SK-N-SH treated with all-trans-retinoic acid at 6 μM for 48 hours (cell line): ENCODE measurements around the gene DCDC2C.

Experiments used
- ATAC-seq: fragments of 200-7000 bp; cut with Tn5 transposase; 3 replicates; pipeline ENCODE4 v1.9.1; 2020; ENCODE audit warnings: mild to moderate bottlenecking, moderate library complexity
- ARNTL ChIP-seq: fragments of 450-650 bp; formaldehyde crosslinking; IDR thresholded peaks from 2 replicates; pipeline ENCODE4 v1.5.0; 2020; ENCODE audit warnings: low read depth, mild to moderate bottlenecking, moderate library complexity, borderline replicate concordance
- BACH2 ChIP-seq: fragments of 250-450 bp; sonication (Bioruptor Pico); IDR thresholded peaks from 2 replicates; pipeline ENCODE4 v1.9.0; 2021; ENCODE audit warnings: mild to moderate bottlenecking, borderline replicate concordance
- CREB5 ChIP-seq: fragments of 250-450 bp; sonication (Bioruptor Pico); IDR thresholded peaks from 2 replicates; pipeline ENCODE4 v1.5.1; 2020; ENCODE audit warnings: low read depth, mild to moderate bottlenecking, moderate library complexity
- CSRNP3 ChIP-seq: fragments of 250-450 bp; sonication (Bioruptor Pico); IDR thresholded peaks from 2 replicates; pipeline ENCODE4 v1.5.1; 2021; ENCODE audit warnings: mild to moderate bottlenecking, moderate library complexity
- ESRRG ChIP-seq: fragments of 250-450 bp; sonication (Bioruptor Pico); IDR thresholded peaks from 2 replicates; pipeline ENCODE4 v1.6.1; 2021; ENCODE audit warnings: mild to moderate bottlenecking
- GLIS3 ChIP-seq: fragments of 250-450 bp; sonication (Bioruptor Pico); IDR thresholded peaks from 2 replicates; pipeline ENCODE4 v1.5.0; 2020; ENCODE audit warnings: mild to moderate bottlenecking, moderate library complexity
- OSR1 ChIP-seq: fragments of 250-450 bp; sonication (Bioruptor Pico); IDR thresholded peaks from 2 replicates; pipeline ENCODE4 v1.8.0; 2022; ENCODE audit warnings: moderate library complexity, mild to moderate bottlenecking, inconsistent platforms
- PPARA ChIP-seq: fragments of 250-450 bp; sonication (Bioruptor Pico); IDR thresholded peaks from 2 replicates; pipeline ENCODE4 v1.5.0; 2020; ENCODE audit warnings: mild to moderate bottlenecking, borderline replicate concordance
- RARB ChIP-seq: fragments of 250-450 bp; sonication (Bioruptor Pico); IDR thresholded peaks from 2 replicates; pipeline ENCODE4 v1.8.0; 2021; ENCODE audit warnings: mild to moderate bottlenecking, moderate library complexity
- SNAI2 ChIP-seq: fragments of 250-450 bp; sonication (Bioruptor Pico); IDR thresholded peaks from 2 replicates; pipeline ENCODE4 v1.5.0; 2020; ENCODE audit warnings: mild to moderate bottlenecking, moderate library complexity
- TCF4 ChIP-seq: fragments of 250-450 bp; sonication (Bioruptor Pico); IDR thresholded peaks from 2 replicates; pipeline ENCODE4 v1.8.0; 2021; ENCODE audit warnings: mild to moderate bottlenecking, moderate library complexity, borderline replicate concordance
- TOX ChIP-seq: fragments of 250-450 bp; sonication (Bioruptor Pico); IDR thresholded peaks from 2 replicates; pipeline ENCODE4 v1.8.0; 2021; ENCODE audit warnings: mild to moderate bottlenecking, moderate library complexity, borderline replicate concordance
- ZFP3 ChIP-seq: fragments of 250-450 bp; sonication (Bioruptor Pico); IDR thresholded peaks from 2 replicates; pipeline ENCODE4 v1.5.0; 2020; ENCODE audit warnings: mild to moderate bottlenecking, moderate library complexity
- ZFP30 ChIP-seq: fragments of 450-650 bp; formaldehyde crosslinking; IDR thresholded peaks from 2 replicates; pipeline ENCODE4 v1.5.0; 2022; ENCODE audit warnings: mild to moderate bottlenecking, moderate library complexity
- ZNF565 ChIP-seq: fragments of 450-650 bp; formaldehyde crosslinking; conservative IDR thresholded peaks from 2 replicates; pipeline ENCODE4 v1.5.0; 2020; ENCODE audit warnings: low read depth, mild to moderate bottlenecking, moderate library complexity
- ZNF70 ChIP-seq: fragments of 450-650 bp; formaldehyde crosslinking; IDR thresholded peaks from 2 replicates; pipeline ENCODE4 v1.5.0; 2020; ENCODE audit warnings: mild to moderate bottlenecking, moderate library complexity
- ZNF8 ChIP-seq: fragments of 450-650 bp; formaldehyde crosslinking; IDR thresholded peaks from 2 replicates; pipeline ENCODE4 v1.5.0; 2020; ENCODE audit warnings: mild to moderate bottlenecking, moderate library complexity
- TF ChIP-seq, protein P1 (sequence below): fragments of 250-450 bp; sonication (Bioruptor Pico); IDR thresholded peaks from 2 replicates; pipeline ENCODE4 v1.5.0; 2020; ENCODE audit warnings: mild to moderate bottlenecking, moderate library complexity
- TF ChIP-seq, protein P2 (sequence below): fragments of 250-450 bp; sonication (Bioruptor Pico); IDR thresholded peaks from 2 replicates; pipeline ENCODE4 v1.8.0; 2021; ENCODE audit warnings: low read depth, mild to moderate bottlenecking, moderate library complexity, borderline replicate concordance
- TF ChIP-seq, protein P3 (sequence below): fragments of 250-450 bp; sonication (Bioruptor Pico); IDR thresholded peaks from 2 replicates; pipeline ENCODE4 v1.8.0; 2020; ENCODE audit warnings: mild to moderate bottlenecking, moderate library complexity, borderline replicate concordance

Gene DCDC2C

DNA sequence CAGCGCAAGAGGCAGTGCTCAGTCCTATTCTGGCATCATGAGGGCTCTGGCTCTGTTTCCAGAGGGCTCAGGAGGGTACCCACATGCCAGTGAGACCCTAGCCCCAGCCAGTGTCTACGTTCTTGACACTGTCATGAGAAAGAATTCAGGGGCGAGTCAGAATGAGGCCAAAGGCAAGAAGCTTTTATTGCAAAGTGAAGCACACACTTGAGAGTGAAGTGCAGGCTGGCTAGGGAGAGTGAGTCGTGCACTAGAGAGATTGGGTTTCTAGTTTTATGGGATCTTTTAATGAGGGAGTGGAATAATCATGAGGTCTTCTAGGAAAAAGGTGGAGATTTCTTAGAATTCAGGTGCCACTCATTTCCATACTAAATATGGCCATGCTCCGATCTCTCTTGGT is 164.1 kb downstream of the DCDC2C start:
- TF ChIP-seq TOX (CRISPR knock-in tag), result no peak
- TF ChIP-seq, protein P1, sequence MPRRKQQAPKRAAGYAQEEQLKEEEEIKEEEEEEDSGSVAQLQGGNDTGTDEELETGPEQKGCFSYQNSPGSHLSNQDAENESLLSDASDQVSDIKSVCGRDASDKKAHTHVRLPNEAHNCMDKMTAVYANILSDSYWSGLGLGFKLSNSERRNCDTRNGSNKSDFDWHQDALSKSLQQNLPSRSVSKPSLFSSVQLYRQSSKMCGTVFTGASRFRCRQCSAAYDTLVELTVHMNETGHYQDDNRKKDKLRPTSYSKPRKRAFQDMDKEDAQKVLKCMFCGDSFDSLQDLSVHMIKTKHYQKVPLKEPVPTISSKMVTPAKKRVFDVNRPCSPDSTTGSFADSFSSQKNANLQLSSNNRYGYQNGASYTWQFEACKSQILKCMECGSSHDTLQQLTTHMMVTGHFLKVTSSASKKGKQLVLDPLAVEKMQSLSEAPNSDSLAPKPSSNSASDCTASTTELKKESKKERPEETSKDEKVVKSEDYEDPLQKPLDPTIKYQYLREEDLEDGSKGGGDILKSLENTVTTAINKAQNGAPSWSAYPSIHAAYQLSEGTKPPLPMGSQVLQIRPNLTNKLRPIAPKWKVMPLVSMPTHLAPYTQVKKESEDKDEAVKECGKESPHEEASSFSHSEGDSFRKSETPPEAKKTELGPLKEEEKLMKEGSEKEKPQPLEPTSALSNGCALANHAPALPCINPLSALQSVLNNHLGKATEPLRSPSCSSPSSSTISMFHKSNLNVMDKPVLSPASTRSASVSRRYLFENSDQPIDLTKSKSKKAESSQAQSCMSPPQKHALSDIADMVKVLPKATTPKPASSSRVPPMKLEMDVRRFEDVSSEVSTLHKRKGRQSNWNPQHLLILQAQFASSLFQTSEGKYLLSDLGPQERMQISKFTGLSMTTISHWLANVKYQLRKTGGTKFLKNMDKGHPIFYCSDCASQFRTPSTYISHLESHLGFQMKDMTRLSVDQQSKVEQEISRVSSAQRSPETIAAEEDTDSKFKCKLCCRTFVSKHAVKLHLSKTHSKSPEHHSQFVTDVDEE, result no peak
- TF ChIP-seq ZFP3 (CRISPR knock-in tag), result no peak
- TF ChIP-seq PPARA (CRISPR knock-in tag), result no peak
- TF ChIP-seq RARB, result no peak
- TF ChIP-seq, protein P2, sequence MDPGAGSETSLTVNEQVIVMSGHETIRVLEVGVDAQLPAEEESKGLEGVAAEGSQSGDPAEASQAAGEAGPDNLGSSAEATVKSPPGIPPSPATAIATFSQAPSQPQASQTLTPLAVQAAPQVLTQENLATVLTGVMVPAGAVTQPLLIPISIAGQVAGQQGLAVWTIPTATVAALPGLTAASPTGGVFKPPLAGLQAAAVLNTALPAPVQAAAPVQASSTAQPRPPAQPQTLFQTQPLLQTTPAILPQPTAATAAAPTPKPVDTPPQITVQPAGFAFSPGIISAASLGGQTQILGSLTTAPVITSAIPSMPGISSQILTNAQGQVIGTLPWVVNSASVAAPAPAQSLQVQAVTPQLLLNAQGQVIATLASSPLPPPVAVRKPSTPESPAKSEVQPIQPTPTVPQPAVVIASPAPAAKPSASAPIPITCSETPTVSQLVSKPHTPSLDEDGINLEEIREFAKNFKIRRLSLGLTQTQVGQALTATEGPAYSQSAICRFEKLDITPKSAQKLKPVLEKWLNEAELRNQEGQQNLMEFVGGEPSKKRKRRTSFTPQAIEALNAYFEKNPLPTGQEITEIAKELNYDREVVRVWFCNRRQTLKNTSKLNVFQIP (CRISPR knock-in tag), result no peak
- no peak for ATAC-seq

DNA sequence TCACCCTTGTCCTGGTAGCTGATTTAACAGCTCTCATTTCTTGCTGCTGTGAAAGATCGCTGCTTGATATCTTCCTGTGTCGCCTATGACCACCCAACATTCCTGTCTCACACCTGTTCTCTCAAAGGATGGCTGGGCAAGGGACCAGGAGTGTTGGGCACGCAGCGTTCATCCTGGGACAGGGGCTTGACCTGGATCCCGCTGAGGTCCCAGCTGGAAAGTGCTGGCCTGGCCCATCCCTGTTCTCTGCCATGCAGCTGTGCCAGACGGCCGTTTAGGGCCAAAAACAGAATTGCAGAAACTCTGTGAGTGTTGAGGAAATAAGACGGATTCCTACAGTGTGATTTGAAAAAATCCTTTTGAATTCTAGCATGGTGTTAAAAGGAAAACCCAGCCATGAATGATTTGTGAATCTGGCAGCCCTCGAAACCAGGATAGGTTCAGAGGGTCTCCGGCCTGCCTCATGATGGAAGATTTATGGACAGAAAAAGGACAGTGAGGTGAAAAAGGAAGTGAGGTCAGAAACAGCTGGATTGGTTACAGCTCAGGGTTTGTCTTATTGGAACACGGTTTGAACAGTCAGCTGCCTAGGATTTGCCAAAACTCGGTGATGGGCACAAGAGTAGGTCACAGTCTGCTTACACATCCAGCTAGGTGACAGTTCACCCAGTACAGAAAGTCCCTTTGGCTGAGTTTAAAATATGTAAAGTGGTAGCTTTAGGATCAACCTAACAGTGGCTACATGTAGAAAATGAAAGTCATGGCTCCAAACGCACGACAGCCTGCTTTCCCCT is 164.8 kb downstream of the DCDC2C start:
- no peak for TF ChIP-seq CREB5 (CRISPR knock-in tag)
- TF ChIP-seq ESRRG (CRISPR knock-in tag), result no peak
- TF ChIP-seq ARNTL (CRISPR knock-in tag), result no peak
- TF ChIP-seq ZNF565, result no peak
- TF ChIP-seq CSRNP3, result no peak
- no peak for TF ChIP-seq ZFP30 (CRISPR knock-in tag)
- no peak for TF ChIP-seq OSR1 (CRISPR knock-in tag)
- TF ChIP-seq PPARA (CRISPR knock-in tag), result no peak
- TF ChIP-seq, protein P3, sequence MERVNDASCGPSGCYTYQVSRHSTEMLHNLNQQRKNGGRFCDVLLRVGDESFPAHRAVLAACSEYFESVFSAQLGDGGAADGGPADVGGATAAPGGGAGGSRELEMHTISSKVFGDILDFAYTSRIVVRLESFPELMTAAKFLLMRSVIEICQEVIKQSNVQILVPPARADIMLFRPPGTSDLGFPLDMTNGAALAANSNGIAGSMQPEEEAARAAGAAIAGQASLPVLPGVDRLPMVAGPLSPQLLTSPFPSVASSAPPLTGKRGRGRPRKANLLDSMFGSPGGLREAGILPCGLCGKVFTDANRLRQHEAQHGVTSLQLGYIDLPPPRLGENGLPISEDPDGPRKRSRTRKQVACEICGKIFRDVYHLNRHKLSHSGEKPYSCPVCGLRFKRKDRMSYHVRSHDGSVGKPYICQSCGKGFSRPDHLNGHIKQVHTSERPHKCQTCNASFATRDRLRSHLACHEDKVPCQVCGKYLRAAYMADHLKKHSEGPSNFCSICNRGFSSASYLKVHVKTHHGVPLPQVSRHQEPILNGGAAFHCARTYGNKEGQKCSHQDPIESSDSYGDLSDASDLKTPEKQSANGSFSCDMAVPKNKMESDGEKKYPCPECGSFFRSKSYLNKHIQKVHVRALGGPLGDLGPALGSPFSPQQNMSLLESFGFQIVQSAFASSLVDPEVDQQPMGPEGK (CRISPR knock-in tag), result no peak
- no peak for TF ChIP-seq TOX (CRISPR knock-in tag)
- no peak for TF ChIP-seq ZNF8 (CRISPR knock-in tag)
- ATAC-seq, result no peak

- no peak for ATAC-seq
- TF ChIP-seq ZNF8 (CRISPR knock-in tag) (no peak), ZNF70 (CRISPR knock-in tag) (no peak), TOX (CRISPR knock-in tag) (no peak), ARNTL (CRISPR knock-in tag) (no peak), GLIS3 (CRISPR knock-in tag) (no peak), TCF4 (CRISPR knock-in tag) (no peak), CSRNP3 (no peak), PPARA (CRISPR knock-in tag) (no peak), SNAI2 (no peak), ESRRG (CRISPR knock-in tag) (no peak), RARB (no peak), ZFP3 (CRISPR knock-in tag) (no peak), BACH2 (CRISPR knock-in tag) (no peak), CREB5 (CRISPR knock-in tag) (no peak)
- TF ChIP-seq, protein P2 (CRISPR knock-in tag), result no peak
These were observed 166.8 kb downstream of the DCDC2C start for GRCh38 chr2:3870222-3870621.
